Measurements from ENCODE around the gene DCBLD2. TPM values are rescaled to one million over a fixed set of nuclear protein-coding genes. Genes with fewer than 3 reads are reported as not detected.

Gene DCBLD2
- total and polyA plus RNA-seq, 2 donors (not counting 3 experiments of a cell fraction or from before 2014, with no cell fraction given) = 28.7 to 77.3 TPM

DNA sequence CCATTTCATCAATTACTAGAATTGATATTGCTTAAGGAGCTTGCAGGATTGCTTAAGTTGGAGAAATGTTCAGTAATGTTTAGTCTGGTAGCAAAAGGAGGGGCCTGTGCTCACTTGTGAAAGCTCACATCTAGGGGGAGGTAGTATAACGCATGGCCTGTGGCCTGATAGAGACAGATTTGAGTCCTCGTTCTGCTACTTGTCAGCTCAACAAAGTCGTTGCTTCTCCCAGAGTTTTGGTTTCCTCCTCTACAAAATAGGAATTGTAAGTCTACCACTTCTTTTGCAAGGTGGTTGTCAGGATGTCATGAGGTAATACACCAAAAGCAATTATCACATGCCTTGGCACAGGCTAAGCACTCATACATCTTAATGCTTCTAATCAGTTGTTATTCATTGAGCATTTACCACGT, 137.0 kb downstream of the DCBLD2 start:
- no peaks in the 10 kb centered on the region for H3K9me1 ChIP-seq (replicated peaks; ENCODE audit: control insufficient read depth, extremely low read depth, insufficient read depth, low read length)
- no peaks in the 10 kb centered on the region for H3K27me3 ChIP-seq (ENCODE audit: control insufficient read depth in 2 of 2, insufficient read depth in 2 of 2, low read length in 2 of 2)
- no peaks in the 10 kb centered on the region for H3K9me3 ChIP-seq (replicated peaks; ENCODE audit: control insufficient read depth, insufficient read depth, low read length)
- H3K36me3 ChIP-seq (ENCODE audit: control insufficient read depth in 2 of 2, extremely low read depth in 1 of 2, insufficient read depth in 2 of 2, low read length in 2 of 2) = no peaks in the 10 kb centered on the region
- dilution Hi-C loops (cut with MboI; ENCODE audit: extremely low pct_ligation_motif_present, low sequenced_read_pairs) (no loop called here), intact Hi-C loops (cut with micrococcal nuclease) (loop anchor here (2.0 kb wide), 1 partner anchor 32 kb away; no protein-coding TSS in a partner anchor)
- no peaks in the 10 kb centered on the region for H4K20me1 ChIP-seq (replicated peaks; ENCODE audit: control insufficient read depth, extremely low read depth, insufficient read depth, low read length)
- ChIA-PET POLR2A (interaction anchor here (1.0 kb wide), 1 partner anchor 15 kb away, joined by 6 read pairs; no protein-coding TSS in a partner anchor), CTCF (interaction anchor here (0.8 to 1.6 kb wide), 2 partner anchors 17 to 163 kb away, joined by 4 to 11 read pairs; no protein-coding TSS in a partner anchor)
- no peak overlapping the region for H2AFZ ChIP-seq (ENCODE audit: low read depth, low read length)
- no peak overlapping the region for H3K27ac ChIP-seq (ENCODE audit: insufficient read depth, low read depth, low read length)
- peak overlapping the region; percentile 2 for H3K4me2 ChIP-seq (ENCODE audit: insufficient read depth, low read length)
- no TSS peak for BruUV-seq (replicated peaks)
- peaks cover 76% of the 10 kb centered on the region for H3K4me1 ChIP-seq (ENCODE audit: control insufficient read depth, extremely low read depth, insufficient read depth, low read length)
- peaks cover 14% of the 10 kb centered on the region for H3K79me2 ChIP-seq (ENCODE audit: control insufficient read depth, insufficient read depth, low read length)
- H3K4me3 ChIP-seq (replicated peaks in 1 of 3; ENCODE audit: insufficient read depth in 1 of 3, low read depth in 1 of 3, low read length in 3 of 3) = no peak overlapping the region
- no peak for FAIRE-seq
- H3K9ac ChIP-seq (replicated peaks; ENCODE audit: extremely low read depth, insufficient read depth, low read length) = no peak overlapping the region
- TF ChIP-seq POLR2AphosphoS5 (IDR thresholded peaks at IDR 0.05; ENCODE audit: insufficient read depth, low read depth, low read length) = no peak
- TF ChIP-seq EZH2 (IDR thresholded peaks at IDR 0.05; ENCODE audit: borderline replicate concordance, low read depth, low read length, severe bottlenecking) = no peak
- TF ChIP-seq, protein P1, sequence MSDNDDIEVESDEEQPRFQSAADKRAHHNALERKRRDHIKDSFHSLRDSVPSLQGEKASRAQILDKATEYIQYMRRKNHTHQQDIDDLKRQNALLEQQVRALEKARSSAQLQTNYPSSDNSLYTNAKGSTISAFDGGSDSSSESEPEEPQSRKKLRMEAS (IDR thresholded peaks at IDR 0.05; ENCODE audit: insufficient read depth, insufficient read length) = no peak
- TF ChIP-seq, protein P2, sequence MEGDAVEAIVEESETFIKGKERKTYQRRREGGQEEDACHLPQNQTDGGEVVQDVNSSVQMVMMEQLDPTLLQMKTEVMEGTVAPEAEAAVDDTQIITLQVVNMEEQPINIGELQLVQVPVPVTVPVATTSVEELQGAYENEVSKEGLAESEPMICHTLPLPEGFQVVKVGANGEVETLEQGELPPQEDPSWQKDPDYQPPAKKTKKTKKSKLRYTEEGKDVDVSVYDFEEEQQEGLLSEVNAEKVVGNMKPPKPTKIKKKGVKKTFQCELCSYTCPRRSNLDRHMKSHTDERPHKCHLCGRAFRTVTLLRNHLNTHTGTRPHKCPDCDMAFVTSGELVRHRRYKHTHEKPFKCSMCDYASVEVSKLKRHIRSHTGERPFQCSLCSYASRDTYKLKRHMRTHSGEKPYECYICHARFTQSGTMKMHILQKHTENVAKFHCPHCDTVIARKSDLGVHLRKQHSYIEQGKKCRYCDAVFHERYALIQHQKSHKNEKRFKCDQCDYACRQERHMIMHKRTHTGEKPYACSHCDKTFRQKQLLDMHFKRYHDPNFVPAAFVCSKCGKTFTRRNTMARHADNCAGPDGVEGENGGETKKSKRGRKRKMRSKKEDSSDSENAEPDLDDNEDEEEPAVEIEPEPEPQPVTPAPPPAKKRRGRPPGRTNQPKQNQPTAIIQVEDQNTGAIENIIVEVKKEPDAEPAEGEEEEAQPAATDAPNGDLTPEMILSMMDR (IDR thresholded peaks at IDR 0.05; ENCODE audit: extremely low read depth in 1 of 2, insufficient read depth in 1 of 2, low read depth in 1 of 2, low read length in 2 of 2) = no peak
- TF ChIP-seq MYC (IDR thresholded peaks at IDR 0.05; ENCODE audit: low read depth, low read length) = no peak
- no peak for TF ChIP-seq GATA2 (IDR thresholded peaks at IDR 0.05; ENCODE audit: insufficient read depth, insufficient read length, low read depth, low read length)
- TF ChIP-seq FOS (IDR thresholded peaks at IDR 0.05; ENCODE audit: borderline replicate concordance, insufficient read depth, low read length) = no peak
- TF ChIP-seq POLR2A (IDR thresholded peaks at IDR 0.05; ENCODE audit: low read depth, low read length) = no peak
- peak; percentile 41 for DNase-seq (ENCODE audit: low read depth, low spot score)
